Smooth muscle cell (in vitro differentiated cells): Measurements from ENCODE around the gene GPR162. TPM values are rescaled to one million over a fixed set of nuclear protein-coding genes. Genes with fewer than 3 reads are reported as not detected.

Source experiments
- DNase-seq: peaks from one replicate; lab custom pipeline; 2025; ENCODE audit not compliant: unreplicated experiment; lab: John Stamatoyannopoulos, UW
- H2AFZ ChIP-seq: fragments of 200-600 bp; sonication (generic); 2 replicates; pipeline ENCODE4 v1.6.0; 2016; ENCODE audit warnings: antibody characterized with exemption, low read depth, mild to moderate bottlenecking
- H3F3A ChIP-seq: fragments of 200-600 bp; sonication (generic); 2 replicates; pipeline ENCODE4 v1.6.0; 2017; ENCODE audit warnings: antibody characterized with exemption, low read depth
- H3K27ac ChIP-seq: fragments of 200-600 bp; sonication (generic); 2 replicates; pipeline ENCODE4 v1.5.1; 2016; ENCODE audit warnings: low read depth, mild to moderate bottlenecking
- H3K27me3 ChIP-seq: fragments of 200-600 bp; sonication (generic); 2 replicates; pipeline ENCODE4 v1.6.1; 2016; ENCODE audit warnings: low read depth, mild to moderate bottlenecking
- H3K36me3 ChIP-seq: fragments of 200-600 bp; sonication (generic); 2 replicates; pipeline ENCODE4 v1.5.1; 2016; ENCODE audit warnings: low read depth
- H3K4me1 ChIP-seq: fragments of 200-600 bp; sonication (generic); 2 replicates; pipeline ENCODE4 v1.5.1; 2016; ENCODE audit warnings: low read depth
- H3K4me2 ChIP-seq: fragments of 200-600 bp; sonication (generic); 2 replicates; pipeline ENCODE4 v1.6.0; 2016; ENCODE audit warnings: mild to moderate bottlenecking
- H3K4me3 ChIP-seq: fragments of 200-600 bp; sonication (generic); 2 replicates; pipeline ENCODE4 v1.5.1; 2016; ENCODE audit warnings: mild to moderate bottlenecking
- H3K79me2 ChIP-seq: fragments of 200-600 bp; sonication (generic); 2 replicates; pipeline ENCODE4 v1.6.0; 2016; ENCODE audit warnings: low read depth, mild to moderate bottlenecking
- H3K9ac ChIP-seq: fragments of 200-600 bp; sonication (generic); 2 replicates; pipeline ENCODE4 v1.6.0; 2016; ENCODE audit warnings: low read depth
- H3K9me3 ChIP-seq: fragments of 200-600 bp; sonication (generic); replicated peaks from 2 replicates; pipeline ENCODE4 v1.5.1; 2016; ENCODE audit warnings: low read depth
- H4K20me1 ChIP-seq: fragments of 200-600 bp; sonication (generic); 2 replicates; pipeline ENCODE4 v1.6.0; 2016; ENCODE audit warnings: low read depth
- WGBS: methylation state at CpG from one replicate; pipeline ENCODE4 v1.1.7; 2016; ENCODE audit warnings: low lambda C conversion rate; 5-methylcytosine and 5-hydroxymethylcytosine counted together
- polyA plus RNA-seq: library from polyadenylated mRNA; unstranded; fragments of >200 nt; fragmentation: Nextera tagmentation; extraction: Ambion mirVana; gene quantifications from 2 replicates; pipeline ENCODE4 v1.2.1, GENCODE V29; 2016
- total RNA-seq: library from RNA; depleted of rRNA; stranded (reverse); fragments of >200 nt; gene quantifications from 2 replicates; pipeline ENCODE4 v1.2.3, GENCODE V29; 2014
- TF ChIP-seq, protein P1 (sequence below): fragments of 200-600 bp; sonication (generic); IDR thresholded peaks from 2 replicates; pipeline ENCODE4 v1.5.1; 2017; ENCODE audit warnings: borderline replicate concordance, mild to moderate bottlenecking, antibody characterized with exemption; ENCODE audit not compliant: insufficient read depth, poor library complexity, severe bottlenecking

Gene GPR162
- total and polyA plus RNA-seq, 2 experiments from 2014 or later, result 0.76 to 2.1 TPM

DNA sequence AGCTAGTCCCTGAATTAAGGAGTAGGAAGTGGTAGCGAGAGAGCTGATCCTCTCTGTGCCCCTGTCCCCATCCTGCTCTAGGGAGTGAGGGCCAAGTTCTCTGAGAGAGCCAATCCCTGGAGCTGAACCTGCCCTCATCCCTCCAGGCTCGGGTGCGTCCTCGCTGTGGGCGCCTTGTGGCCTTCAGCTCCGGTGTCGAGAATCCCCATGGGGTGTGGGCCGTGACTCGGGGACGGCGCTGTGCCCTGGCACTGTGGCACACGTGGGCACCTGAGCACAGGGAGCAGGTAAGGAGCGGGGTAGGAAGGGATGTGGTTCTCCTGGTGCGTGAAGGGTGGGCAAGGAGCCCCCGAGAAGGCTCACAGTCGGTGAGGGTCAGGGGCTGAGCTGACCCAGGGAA is 17.2 kb downstream of the GPR162 start:
- peaks cover 11% of the 10 kb centered on the region for H3K4me1 ChIP-seq

DNA sequence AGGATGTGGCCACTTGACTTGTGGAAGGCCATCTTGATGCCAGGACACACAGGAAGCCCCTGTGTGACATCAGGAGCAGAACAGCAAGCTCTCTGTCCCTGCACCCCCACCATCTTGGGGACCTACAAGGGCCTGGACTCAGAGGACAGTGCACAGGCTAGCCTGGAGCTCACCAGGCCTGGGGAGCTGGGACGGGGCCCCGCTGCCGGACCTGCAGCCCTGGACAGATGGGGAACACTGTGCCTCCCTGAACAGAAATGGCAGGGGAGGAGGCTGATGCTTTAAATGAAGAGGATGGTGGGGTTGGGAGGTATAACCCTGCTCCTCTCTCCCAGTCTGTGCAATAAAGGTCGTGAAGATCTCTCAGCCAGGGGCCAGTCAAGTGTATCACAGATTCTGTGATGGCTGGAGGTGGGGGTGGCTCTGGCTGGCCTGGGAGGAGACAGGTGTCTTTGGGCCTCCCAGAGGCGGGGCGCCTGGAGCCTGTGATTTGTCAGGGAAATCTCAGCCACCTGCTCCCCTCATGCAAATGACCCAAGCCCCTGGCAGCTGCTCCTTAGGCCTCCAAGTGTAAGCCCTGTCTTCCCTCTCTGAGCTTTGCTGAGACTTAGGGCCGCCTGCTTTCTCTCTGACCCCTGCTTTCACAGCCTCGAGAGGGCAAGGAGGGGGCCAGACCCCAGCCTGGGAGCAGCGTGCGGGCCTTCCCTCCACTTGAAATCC is 18.0 kb downstream of the GPR162 start:
- WGBS, result 82% methylated on average over 10 of the region's 10 CpGs

More for the DNA sequence above, 17.2 kb downstream of the GPR162 start:
- no peak overlapping the region for H3K27ac ChIP-seq
- no peak overlapping the region for H3K4me3 ChIP-seq
- H3K9me3 ChIP-seq, result no peaks in the 10 kb centered on the region
- H3K79me2 ChIP-seq, result no peaks in the 10 kb centered on the region
- peaks cover 6% of the 10 kb centered on the region for H4K20me1 ChIP-seq
- no peaks in the 10 kb centered on the region for H3F3A ChIP-seq
- H2AFZ ChIP-seq, result no peak overlapping the region
- no peak overlapping the region for H3K4me2 ChIP-seq
- 97% methylated on average over 16 of the region's 16 CpGs for WGBS
- H3K9ac ChIP-seq, result no peak overlapping the region
- H3K36me3 ChIP-seq, result no peaks in the 10 kb centered on the region
- no peak for DNase-seq
- TF ChIP-seq, protein P1, sequence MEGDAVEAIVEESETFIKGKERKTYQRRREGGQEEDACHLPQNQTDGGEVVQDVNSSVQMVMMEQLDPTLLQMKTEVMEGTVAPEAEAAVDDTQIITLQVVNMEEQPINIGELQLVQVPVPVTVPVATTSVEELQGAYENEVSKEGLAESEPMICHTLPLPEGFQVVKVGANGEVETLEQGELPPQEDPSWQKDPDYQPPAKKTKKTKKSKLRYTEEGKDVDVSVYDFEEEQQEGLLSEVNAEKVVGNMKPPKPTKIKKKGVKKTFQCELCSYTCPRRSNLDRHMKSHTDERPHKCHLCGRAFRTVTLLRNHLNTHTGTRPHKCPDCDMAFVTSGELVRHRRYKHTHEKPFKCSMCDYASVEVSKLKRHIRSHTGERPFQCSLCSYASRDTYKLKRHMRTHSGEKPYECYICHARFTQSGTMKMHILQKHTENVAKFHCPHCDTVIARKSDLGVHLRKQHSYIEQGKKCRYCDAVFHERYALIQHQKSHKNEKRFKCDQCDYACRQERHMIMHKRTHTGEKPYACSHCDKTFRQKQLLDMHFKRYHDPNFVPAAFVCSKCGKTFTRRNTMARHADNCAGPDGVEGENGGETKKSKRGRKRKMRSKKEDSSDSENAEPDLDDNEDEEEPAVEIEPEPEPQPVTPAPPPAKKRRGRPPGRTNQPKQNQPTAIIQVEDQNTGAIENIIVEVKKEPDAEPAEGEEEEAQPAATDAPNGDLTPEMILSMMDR, result no peak
- no peaks in the 10 kb centered on the region for H3K27me3 ChIP-seq

DNA sequence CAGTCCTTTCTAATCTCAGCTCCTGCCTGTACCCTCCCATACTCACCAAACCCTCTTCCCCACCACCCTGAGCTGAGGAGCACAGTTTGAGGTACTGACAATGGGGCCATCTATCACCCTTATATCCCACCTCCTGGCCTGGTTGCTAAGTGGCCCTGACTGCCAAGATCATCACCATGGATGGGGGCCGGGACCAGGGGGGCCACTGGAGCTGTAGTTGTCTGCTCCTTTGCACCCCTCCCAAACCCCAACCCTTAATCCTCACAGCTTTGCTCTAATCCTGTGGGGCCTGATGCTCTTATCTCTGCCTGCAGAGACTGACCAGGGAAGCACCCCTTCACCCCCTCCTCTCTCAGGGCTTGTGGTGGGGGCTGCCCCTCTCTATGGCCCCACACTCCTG is 18.7 kb downstream of the GPR162 start:
- TF ChIP-seq, protein P1, result no peak
- WGBS, result 56% methylated on average over 1 of the region's 1 CpG
- H3K4me3 ChIP-seq, result no peak overlapping the region
- DNase-seq, result no peak
- H4K20me1 ChIP-seq, result peaks cover 6% of the 10 kb centered on the region
- no peak overlapping the region for H3K4me2 ChIP-seq
- no peaks in the 10 kb centered on the region for H3K36me3 ChIP-seq
- H3K4me1 ChIP-seq, result peaks cover 11% of the 10 kb centered on the region
- H3K79me2 ChIP-seq, result no peaks in the 10 kb centered on the region
- no peak overlapping the region for H3K27ac ChIP-seq
- H3F3A ChIP-seq, result no peaks in the 10 kb centered on the region
- H3K9ac ChIP-seq, result no peak overlapping the region
- no peaks in the 10 kb centered on the region for H3K27me3 ChIP-seq
- no peaks in the 10 kb centered on the region for H3K9me3 ChIP-seq
- no peak overlapping the region for H2AFZ ChIP-seq

More for the DNA sequence above, 18.0 kb downstream of the GPR162 start:
- no peak overlapping the region for H3K4me2 ChIP-seq
- no peaks in the 10 kb centered on the region for H3K9me3 ChIP-seq
- H3K4me3 ChIP-seq, result no peak overlapping the region
- H4K20me1 ChIP-seq, result peaks cover 6% of the 10 kb centered on the region
- no peak for DNase-seq
- H3K4me1 ChIP-seq, result peaks cover 11% of the 10 kb centered on the region
- H2AFZ ChIP-seq, result no peak overlapping the region
- H3K27ac ChIP-seq, result no peak overlapping the region
- H3K79me2 ChIP-seq, result no peaks in the 10 kb centered on the region
- no peaks in the 10 kb centered on the region for H3F3A ChIP-seq
- TF ChIP-seq, protein P1, result no peak
- H3K36me3 ChIP-seq, result no peaks in the 10 kb centered on the region
- no peak overlapping the region for H3K9ac ChIP-seq
- H3K27me3 ChIP-seq, result no peaks in the 10 kb centered on the region
